Activated T-cell treated with anti-CD3 and anti-CD28 coated beads, Interleukin-2, amount 50 U/mL, for 4 hours (primary cell): ENCODE measurements around the gene NLGN4X. TPM values are rescaled to one million over a fixed set of nuclear protein-coding genes. Genes with fewer than 3 reads are reported as not detected.
"Not testable (repeated sequence)": the region's sequence is repeated elsewhere in the genome, so short reads cannot be mapped to it uniquely, and the experiment has no call there.

Source experiments
- ATAC-seq, 2 donors: fragments of 200-7000 bp; cut with Tn5 transposase; one replicate each; pipeline ENCODE4 v1.10.0; 2021
- DNase-seq: peaks from one replicate; pipeline ENCODE4 v3.0.0-alpha.2; 2020
- H3K27me3 Mint-ChIP-seq: one replicate; pipeline ENCODE4 v1.8.0; 2021; ENCODE audit warnings: low read depth, mixed read lengths
- H3K36me3 Mint-ChIP-seq: one replicate; pipeline ENCODE4 v1.8.0; 2022; ENCODE audit warnings: mixed read lengths; ENCODE audit not compliant: insufficient read depth
- H3K4me1 Mint-ChIP-seq: one replicate; pipeline ENCODE4 v1.8.0; 2021; ENCODE audit warnings: low read depth, mixed read lengths
- H3K4me3 Mint-ChIP-seq: one replicate; pipeline ENCODE4 v1.8.0; 2021; ENCODE audit warnings: mild to moderate bottlenecking, moderate library complexity, mixed read lengths
- H3K9me3 Mint-ChIP-seq: one replicate; pipeline ENCODE4 v1.8.0; 2021; ENCODE audit warnings: mixed read lengths
- total RNA-seq, 3 donors: library from RNA; stranded (reverse); gene quantifications; one replicate each; pipeline ENCODE4 v1.2.1, GENCODE V29; 2021

NLGN4X gene
- total RNA-seq, 3 donors from 2014 or later, result 0.08 to 0.15 TPM; not detected in 1

- Mint-ChIP-seq H3K4me3 (no peak overlapping the region), H3K36me3 (no peaks in the 10 kb centered on the region), H3K4me1 (no peaks in the 10 kb centered on the region), H3K27me3 (no peaks in the 10 kb centered on the region), H3K9me3 (no peaks in the 10 kb centered on the region)
- ATAC-seq (no peak), DNase-seq (no peak)
These were observed 311.7 kb downstream of the NLGN4X start for GRCh38 chrX:5916945-5917344.

GRCh38 chrX:5915783-5916182 is 312.9 kb downstream of the NLGN4X start:
- no peaks in the 10 kb centered on the region for H3K36me3 Mint-ChIP-seq

GRCh38 chrX:5907207-5907606 is 321.5 kb downstream of the NLGN4X start:
- DNase-seq (no peak), ATAC-seq (no peak)
- Mint-ChIP-seq H3K4me3 (no peak overlapping the region), H3K36me3 (no peaks in the 10 kb centered on the region), H3K4me1 (no peaks in the 10 kb centered on the region), H3K9me3 (no peaks in the 10 kb centered on the region), H3K27me3 (no peaks in the 10 kb centered on the region)

More at GRCh38 chrX:5915783-5916182, 312.9 kb downstream of the NLGN4X start:
- DNase-seq (no peak), ATAC-seq (no peak)
- Mint-ChIP-seq H3K4me3 (no peak overlapping the region), H3K9me3 (no peaks in the 10 kb centered on the region), H3K4me1 (no peaks in the 10 kb centered on the region), H3K27me3 (no peaks in the 10 kb centered on the region)

DNA sequence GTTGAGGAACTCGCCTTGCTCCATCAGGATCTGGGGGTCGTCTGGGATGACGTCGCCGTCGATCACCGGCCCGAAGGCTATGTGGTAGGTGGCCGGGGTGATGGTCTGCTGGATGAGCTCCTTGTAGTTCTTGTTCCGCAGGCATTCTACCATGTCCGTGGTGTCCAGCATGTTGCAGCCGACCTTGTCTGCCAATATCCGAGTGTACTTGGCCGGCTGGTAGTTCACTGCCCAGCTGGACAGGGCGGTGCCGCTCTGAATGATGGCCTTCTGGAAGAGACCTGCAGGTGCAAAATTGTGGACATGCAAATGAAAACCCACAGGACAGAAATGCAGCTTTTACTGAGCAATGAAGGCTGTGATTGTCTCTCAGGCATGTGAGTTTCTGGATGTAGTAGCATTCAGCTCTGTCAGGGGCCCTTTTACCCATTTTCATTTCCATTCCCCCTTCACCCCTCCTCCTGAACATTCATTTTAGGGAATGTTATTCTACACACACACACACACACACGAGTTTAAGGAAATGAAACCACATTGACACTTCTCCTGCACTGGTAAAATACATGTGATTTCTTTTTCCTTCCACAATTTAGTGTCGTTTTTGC is 325.0 kb downstream of the NLGN4X start:
- H3K4me1 Mint-ChIP-seq, H3K4me3 Mint-ChIP-seq, H3K27me3 Mint-ChIP-seq, H3K9me3 Mint-ChIP-seq, H3K36me3 Mint-ChIP-seq, ATAC-seq, DNase-seq: not testable (repeated sequence)

- Mint-ChIP-seq H3K4me3 (no peak overlapping the region), H3K36me3 (no peaks in the 10 kb centered on the region), H3K27me3 (no peaks in the 10 kb centered on the region), H3K9me3 (no peaks in the 10 kb centered on the region), H3K4me1 (no peaks in the 10 kb centered on the region)
- DNase-seq (no peak), ATAC-seq (no peak)
These were observed 330.2 kb downstream of the NLGN4X start for GRCh38 chrX:5898463-5898862.

DNA sequence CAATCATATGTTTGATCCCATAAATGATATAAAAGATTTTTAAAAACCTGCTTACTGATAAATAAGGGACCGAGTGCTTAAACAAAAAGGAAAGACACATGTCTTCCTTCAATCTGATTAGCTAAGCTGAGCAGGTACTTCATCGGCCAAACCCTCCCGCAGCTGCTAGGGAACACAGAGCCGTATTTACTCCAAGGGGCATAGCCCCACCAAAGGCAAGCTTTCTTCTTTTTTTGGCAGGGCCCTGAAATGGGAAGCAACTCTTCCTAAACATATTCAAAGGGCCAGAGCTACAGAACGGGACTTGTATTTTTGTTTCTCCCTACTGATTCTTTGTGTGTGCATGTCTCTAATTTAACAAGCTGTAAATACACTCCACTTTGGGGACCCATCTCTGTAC is 337.3 kb downstream of the NLGN4X start:
- no peak for DNase-seq
- H3K27me3 Mint-ChIP-seq, result no peaks in the 10 kb centered on the region
- H3K4me1 Mint-ChIP-seq, result no peaks in the 10 kb centered on the region
- H3K9me3 Mint-ChIP-seq, result no peaks in the 10 kb centered on the region
- no peak overlapping the region for H3K4me3 Mint-ChIP-seq
- no peak for ATAC-seq
- H3K36me3 Mint-ChIP-seq, result no peaks in the 10 kb centered on the region

DNA sequence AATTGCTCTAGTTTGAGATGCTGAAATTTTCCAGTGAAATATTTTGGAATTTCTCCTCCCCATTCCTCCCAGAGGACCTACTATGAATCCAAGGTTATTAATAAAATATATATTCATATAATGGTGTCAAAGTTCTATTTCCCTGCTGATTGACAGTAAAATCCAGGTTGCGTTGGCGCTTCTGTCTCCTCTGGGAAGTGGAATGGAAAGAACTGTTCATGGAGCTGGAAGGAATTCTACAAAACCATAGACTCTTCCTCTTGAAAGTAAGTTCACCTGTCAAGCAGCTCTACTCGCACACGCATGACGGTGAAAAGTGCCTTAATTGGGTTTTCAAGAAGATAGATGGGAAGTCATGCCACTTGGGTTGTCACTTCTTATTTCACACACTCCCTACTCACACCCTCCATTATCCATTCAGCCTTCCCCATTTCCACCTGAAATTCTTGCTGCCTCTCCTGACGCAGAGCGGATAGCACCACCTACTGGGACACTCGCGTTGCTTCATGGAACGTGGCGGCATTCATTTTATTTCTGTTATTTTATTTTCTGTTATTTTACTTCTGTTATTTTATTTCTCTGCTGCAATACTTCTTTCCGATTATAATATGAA is 351.6 kb downstream of the NLGN4X start:
- DNase-seq (no peak), ATAC-seq (no peak)
- no peaks in the 10 kb centered on the region for H3K9me3 Mint-ChIP-seq
- H3K27me3 Mint-ChIP-seq, result no peaks in the 10 kb centered on the region
- H3K4me1 Mint-ChIP-seq, result no peaks in the 10 kb centered on the region
- no peaks in the 10 kb centered on the region for H3K36me3 Mint-ChIP-seq
- H3K4me3 Mint-ChIP-seq, result no peak overlapping the region

- Mint-ChIP-seq H3K36me3 (no peaks in the 10 kb centered on the region), H3K9me3 (peaks cover 4% of the 10 kb centered on the region), H3K27me3 (no peaks in the 10 kb centered on the region), H3K4me3 (no peak overlapping the region), H3K4me1 (no peaks in the 10 kb centered on the region)
- DNase-seq, result no peak
- no peak for ATAC-seq
These were observed 358.4 kb downstream of the NLGN4X start for GRCh38 chrX:5870238-5870637.

GRCh38 chrX:5869786-5870185 is 358.9 kb downstream of the NLGN4X start:
- Mint-ChIP-seq H3K4me1 (no peaks in the 10 kb centered on the region), H3K4me3 (no peak overlapping the region), H3K27me3 (no peaks in the 10 kb centered on the region), H3K9me3 (peaks cover 4% of the 10 kb centered on the region), H3K36me3 (no peaks in the 10 kb centered on the region)
- ATAC-seq (no peak), DNase-seq (no peak)

- H3K36me3 Mint-ChIP-seq, result no peaks in the 10 kb centered on the region
- H3K4me1 Mint-ChIP-seq, result no peaks in the 10 kb centered on the region
- ATAC-seq, result no peak
- DNase-seq, result no peak
- H3K27me3 Mint-ChIP-seq, result no peaks in the 10 kb centered on the region
- peaks cover 8% of the 10 kb centered on the region for H3K9me3 Mint-ChIP-seq
- no peak overlapping the region for H3K4me3 Mint-ChIP-seq
These were observed 360.9 kb downstream of the NLGN4X start for GRCh38 chrX:5867778-5868177.

- no peaks in the 10 kb centered on the region for H3K36me3 Mint-ChIP-seq
- no peak overlapping the region for H3K4me3 Mint-ChIP-seq
- H3K27me3 Mint-ChIP-seq, result no peaks in the 10 kb centered on the region
These were observed 371.4 kb downstream of the NLGN4X start for GRCh38 chrX:5857232-5857631.

GRCh38 chrX:5852941-5853340 is 375.7 kb downstream of the NLGN4X start:
- DNase-seq, result no peak
- ATAC-seq, result no peak
- Mint-ChIP-seq H3K4me1 (no peaks in the 10 kb centered on the region), H3K27me3 (no peaks in the 10 kb centered on the region), H3K36me3 (no peaks in the 10 kb centered on the region), H3K9me3 (no peaks in the 10 kb centered on the region), H3K4me3 (no peak overlapping the region)

More at GRCh38 chrX:5857232-5857631, 371.4 kb downstream of the NLGN4X start:
- no peak for ATAC-seq
- Mint-ChIP-seq H3K4me1 (no peaks in the 10 kb centered on the region), H3K9me3 (no peaks in the 10 kb centered on the region)
- DNase-seq, result no peak

DNA sequence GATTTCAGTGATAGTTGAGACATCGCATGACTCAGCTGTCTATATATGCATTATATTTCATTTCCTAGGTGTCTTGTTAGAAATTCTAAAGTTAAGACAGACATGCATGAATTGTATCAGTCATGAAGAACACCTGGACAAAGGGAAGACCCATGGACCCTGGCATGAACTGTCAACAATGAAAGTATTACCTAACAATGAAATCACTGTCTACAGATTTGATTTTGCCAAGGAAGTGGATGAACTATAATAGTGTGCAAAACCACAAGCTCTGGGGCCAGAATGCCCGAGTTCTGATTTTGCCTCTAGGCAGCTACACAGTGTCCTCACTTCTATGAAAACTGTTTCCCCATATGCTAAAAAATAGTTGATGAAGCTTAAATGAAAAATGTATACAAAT is 386.1 kb downstream of the NLGN4X start:
- no peaks in the 10 kb centered on the region for H3K4me1 Mint-ChIP-seq
- DNase-seq (no peak), ATAC-seq (no peak)
- H3K36me3 Mint-ChIP-seq, result no peaks in the 10 kb centered on the region
- no peak overlapping the region for H3K4me3 Mint-ChIP-seq
- no peaks in the 10 kb centered on the region for H3K27me3 Mint-ChIP-seq
- H3K9me3 Mint-ChIP-seq, result no peaks in the 10 kb centered on the region
